G401 (cell line): ENCODE results near the gene FREM2. TPM values are rescaled to one million over a fixed set of nuclear protein-coding genes. Genes with fewer than 3 reads are reported as not detected.

Experiments used
- DNase-seq: peaks from one replicate; pipeline ENCODE4 v3.0.0-alpha.2; 2015; ENCODE audit warnings: low spot score
- in situ Hi-C: cut with HindIII; loops from 2 replicates; pipeline ENCODE4 v1.10.0; 2016; ENCODE audit warnings: low sequenced_read_pairs, mixed read lengths
- total RNA-seq: library from RNA; depleted of rRNA; stranded (reverse); fragments of >200 nt; shearing (Covaris generic); gene quantifications from 2 replicates; pipeline ENCODE4 v1.2.3, GENCODE V29; 2014

The FREM2 gene
- total RNA-seq, 1 experiment from 2014 or later, result not detected

DNA sequence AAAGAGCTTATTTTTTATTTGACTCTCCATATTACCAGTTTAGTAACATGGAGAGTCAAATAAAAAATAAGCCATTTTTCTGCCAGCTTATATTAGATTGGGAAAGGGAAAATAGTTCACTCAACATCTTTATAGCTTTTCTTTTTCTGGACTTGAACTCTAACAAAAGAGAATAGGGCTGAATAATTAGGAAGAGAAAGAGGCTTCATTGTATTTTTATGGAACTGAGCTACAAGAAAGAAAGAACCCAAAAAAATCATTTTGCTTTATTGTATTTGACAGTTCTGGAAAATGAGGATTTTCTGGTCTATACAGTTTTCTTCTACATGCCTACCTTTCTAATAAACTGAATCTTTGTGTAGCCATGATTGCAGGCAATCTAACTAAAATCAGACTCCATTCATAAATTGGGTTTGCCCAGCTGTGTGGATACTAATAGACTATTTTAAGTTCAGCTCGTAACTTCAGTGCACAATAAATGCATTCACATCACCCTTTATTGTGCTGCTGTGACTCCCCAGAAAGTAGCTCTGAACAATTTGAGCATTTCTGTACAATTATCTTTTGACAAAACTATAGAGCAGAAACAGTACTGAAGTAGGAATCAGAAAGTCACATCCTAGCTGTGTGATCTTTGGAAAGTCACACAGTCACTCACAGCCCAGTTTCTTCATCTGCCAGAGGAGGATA lies 188.5 kb downstream of the FREM2 start:
- in situ Hi-C loops, result no loop called here
- no peak for DNase-seq

DNA sequence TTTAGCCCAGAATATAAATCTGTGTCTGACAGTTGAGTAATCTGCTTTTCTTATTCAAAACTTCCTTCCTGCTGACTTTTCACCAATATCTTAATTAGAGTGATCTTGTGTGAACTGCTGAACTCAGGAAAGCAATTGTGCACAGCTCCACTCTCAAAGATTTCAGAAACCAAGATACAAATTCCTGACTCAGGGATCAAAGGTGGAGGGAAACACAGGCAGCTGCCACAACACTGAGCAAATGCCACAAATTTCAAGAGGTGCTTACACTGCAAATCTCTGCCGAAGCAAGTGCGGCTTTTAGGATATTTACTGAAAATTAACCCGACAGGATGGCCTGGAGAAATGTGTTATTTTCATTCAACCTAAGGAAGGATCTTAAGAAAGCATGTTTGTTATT lies 192.4 kb downstream of the FREM2 start:
- in situ Hi-C loops, result no loop called here

DNA sequence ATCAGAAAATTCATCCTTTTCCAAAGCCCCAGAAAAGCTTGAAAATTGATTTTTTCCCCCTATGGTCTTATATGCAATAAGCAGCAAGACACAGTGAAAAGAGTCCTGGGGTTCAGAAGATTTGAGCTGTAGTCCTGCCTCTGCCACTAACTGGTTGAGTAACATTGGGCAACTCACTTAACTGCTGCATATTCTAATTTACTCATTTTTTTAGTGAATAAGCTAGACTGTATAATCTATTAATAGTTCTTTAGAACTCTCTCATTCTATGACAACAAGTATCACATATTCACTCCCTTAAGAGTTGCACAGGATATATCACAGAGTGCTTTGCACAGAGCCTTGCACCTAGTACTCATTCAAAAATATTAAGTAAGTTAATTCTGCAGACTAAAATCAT lies 192.9 kb downstream of the FREM2 start:
- in situ Hi-C loops, result no loop called here
- DNase-seq, result no peak

More for the DNA sequence above, 192.4 kb downstream of the FREM2 start:
- no peak for DNase-seq

DNA sequence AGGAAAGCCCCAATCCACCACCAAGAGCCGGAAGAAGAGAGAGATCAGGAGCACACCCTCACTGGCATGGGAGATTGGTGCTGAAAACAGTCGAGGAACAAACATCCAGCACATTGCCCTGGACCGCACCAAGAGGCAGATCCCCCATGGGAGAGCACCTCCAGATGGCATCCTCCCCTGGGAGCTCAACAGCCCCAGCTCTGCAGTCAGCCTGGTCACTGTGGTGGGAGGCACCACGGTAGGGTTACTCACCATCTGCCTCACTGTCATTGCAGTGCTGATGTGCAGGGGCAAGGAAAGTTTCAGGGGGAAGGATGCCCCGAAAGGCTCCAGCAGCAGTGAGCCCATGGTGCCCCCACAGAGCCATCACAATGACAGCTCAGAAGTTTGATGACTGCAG lies 193.5 kb downstream of the FREM2 start:
- in situ Hi-C loops, result no loop called here
- DNase-seq, result no peak

DNA sequence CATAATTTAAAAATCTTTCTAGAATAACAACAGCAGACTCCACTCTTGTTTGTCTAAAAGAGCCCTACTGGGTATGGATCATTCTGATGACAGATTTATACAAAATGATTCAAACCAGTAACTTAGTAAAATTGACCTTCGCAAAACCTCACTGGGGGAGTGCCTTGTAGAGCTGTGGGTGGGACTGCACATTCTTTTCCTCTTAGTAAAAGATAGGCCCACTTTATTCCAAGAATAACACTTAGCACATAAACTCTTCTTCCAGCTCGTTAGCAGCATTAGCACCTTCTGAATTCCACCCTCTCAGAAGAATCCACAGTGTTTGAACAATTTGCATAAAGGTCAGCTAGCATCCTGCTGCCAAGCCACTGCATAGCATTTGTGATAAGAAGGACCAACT lies 196.9 kb downstream of the FREM2 start:
- in situ Hi-C loops, result no loop called here
- DNase-seq, result no peak

DNA sequence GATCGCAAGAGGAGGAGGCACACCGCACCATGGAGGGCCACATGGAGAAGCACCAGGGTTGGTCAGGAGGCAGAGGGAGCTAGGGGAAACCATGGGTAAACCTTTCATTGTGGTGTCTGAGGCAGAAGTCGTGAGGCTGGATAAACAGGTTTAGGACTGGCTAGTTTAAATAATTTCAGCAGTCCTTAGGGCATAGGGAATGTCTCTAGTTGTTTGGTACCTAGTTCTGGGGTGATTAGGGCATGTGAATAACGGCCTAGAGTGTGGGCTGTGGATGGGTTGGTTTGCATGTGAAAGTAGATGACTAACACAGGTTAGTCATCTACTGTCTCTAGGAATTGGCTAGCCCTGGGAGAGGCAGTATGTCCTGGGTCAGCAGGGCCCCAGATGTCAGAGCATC lies 201.4 kb downstream of the FREM2 start:
- no peak for DNase-seq
- in situ Hi-C loops, result no loop called here

DNA sequence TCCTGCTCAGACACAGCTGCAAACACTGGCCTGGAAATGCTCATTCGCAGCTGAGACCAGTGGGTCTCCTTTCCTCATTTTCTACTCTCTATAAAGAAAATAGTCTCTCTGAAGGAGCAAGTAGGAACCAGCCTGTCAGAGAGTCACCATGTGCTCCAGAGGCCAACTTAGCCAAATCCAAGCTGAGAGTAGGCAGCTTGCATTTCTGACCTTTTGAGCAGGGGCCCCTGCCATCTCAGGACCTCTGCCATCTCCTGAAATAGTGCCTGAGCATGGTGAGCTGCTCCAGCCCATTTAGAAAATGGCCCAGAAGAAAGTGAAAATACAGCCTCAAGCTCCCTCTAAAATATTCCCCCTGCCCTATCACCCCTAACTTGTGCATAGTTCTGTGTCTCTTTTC lies 208.2 kb downstream of the FREM2 start:
- in situ Hi-C loops, result no loop called here
- DNase-seq, result no peak

DNA sequence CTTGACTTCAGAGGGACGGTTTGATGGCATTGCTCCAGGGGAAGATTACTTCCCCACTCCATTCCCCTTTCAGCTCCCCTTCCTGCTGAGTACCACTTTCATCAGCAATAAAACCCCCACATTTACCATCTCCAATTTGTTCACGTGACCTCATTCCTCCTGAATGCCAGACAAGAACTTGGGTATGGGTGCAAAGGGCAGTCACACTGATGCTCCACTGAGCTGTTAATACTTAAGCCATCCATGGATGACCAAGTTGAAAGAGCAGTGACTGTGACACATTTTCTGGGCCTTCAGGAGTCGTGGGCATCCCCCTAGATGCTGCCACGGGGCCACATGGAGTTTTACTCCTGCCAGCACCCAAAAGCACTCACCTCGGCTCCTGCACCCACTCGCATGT lies 210.6 kb downstream of the FREM2 start:
- in situ Hi-C loops, result no loop called here

DNA sequence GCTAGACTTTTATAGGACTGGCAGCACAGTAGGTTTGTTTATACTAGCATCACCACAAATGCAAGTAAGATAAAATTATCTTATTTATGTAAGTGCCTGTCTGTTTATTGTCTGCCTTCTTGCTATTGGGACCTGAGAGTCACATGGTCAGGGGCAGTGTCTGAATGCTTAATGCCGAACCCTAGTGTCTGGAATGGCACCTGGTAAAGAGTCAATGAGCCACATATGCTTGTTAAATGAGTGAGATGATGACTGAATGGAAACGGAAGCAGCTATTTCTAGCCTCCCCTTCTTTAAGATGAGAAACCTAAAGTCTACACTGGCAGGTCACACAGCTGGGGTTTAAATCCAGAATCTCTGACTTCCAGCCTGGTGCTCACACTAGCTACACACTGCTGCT lies 211.6 kb downstream of the FREM2 start:
- in situ Hi-C loops, result no loop called here
- no peak for DNase-seq

More for the DNA sequence above, 210.6 kb downstream of the FREM2 start:
- no peak for DNase-seq

DNA sequence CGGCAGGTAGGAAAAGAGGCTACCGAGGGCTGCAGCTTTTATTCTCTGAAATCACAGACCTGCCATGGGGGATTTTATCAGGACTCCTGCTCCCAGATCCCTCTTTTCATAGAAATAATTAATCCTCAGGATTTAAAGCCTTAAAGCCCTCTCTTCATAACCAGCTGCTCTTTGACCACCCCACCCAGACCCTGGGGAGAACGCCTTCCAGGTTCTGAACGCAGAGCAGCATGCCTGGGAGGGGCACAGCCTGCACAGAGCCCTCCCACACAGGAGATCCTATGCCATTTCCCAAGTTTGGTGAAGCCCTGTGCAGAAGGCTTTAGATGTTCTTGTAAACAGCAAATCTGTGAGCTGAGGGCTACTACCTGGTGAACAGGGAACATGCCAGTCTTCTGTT lies 212.7 kb downstream of the FREM2 start:
- no peak for DNase-seq
- in situ Hi-C loops, result no loop called here

DNA sequence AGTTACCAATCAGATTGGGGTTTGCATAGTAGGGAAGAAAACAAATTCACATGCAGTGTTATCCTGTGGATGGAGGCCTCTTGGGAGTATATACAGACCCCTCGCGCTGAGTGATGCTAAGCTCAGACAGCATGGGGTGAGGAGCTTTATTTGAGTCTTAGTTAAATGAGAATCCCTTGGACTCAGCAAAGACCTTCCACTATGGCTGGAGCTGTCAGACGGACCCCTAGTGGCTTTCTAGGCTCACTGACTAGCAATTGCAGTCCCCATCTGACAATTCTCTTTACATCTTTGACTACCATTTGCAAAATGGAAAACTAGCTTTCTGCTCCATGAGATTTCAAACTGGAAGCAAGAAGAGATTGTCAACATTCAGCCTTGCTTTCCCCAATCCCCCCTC lies 213.3 kb downstream of the FREM2 start:
- in situ Hi-C loops, result no loop called here

DNA sequence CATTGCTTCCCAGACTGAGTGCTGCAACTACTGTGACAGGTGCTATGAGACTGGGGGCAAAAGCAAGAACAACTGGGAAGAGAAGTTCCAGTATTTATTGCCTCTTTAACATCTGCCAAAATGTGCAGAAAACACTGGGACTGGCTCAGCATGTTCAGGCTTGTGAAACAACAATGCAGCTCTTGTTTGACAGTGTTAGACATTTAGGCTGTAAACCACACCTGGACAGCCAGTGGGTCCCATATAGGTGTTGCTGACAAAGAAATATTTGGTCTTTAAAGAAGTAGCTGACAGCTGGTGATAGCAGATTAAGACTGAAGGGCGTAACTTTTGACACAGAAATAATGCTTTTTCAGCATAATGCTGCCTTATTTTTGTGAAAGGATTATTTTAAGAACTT lies 215.7 kb downstream of the FREM2 start:
- in situ Hi-C loops, result no loop called here

More for the DNA sequence above, 213.3 kb downstream of the FREM2 start:
- no peak for DNase-seq

DNA sequence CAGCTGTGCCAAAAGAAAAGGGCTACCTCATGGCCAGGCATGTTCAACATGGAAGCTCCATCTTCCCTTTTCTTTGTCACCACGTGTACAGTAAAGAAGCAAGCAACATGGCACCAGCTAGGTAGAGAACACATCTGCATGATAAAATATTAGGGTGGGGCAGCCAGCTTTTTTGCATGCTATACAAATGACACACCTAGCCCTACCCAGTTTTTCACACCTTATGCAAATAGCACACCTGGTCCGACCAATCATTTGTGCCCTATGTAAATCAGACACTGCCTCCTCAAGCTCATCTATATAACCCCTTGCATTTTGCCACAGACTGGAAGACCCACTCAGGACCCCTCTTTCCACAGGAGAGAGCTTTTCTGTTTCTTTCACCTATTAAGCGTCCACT lies 218.2 kb downstream of the FREM2 start:
- in situ Hi-C loops, result no loop called here
- no peak for DNase-seq

More for the DNA sequence above, 215.7 kb downstream of the FREM2 start:
- no peak for DNase-seq

DNA sequence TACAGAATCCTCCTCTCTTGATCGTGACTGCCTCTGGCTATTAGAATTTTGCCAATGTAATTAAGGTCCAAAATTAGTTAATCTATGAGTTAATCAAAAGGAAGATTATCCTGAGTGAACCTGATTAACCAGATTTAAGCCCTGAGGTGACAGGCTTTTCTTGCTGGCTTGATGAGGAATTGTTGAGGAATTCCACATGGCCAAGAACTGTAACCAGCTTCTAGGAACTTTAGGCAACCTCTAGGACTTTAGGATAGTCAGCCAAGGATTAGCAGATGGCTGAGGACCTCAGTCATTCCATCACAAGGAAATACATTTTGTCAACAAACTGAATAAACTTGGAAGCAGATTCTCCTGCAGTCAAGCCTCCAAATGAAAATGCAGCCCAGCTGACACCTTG lies 219.0 kb downstream of the FREM2 start:
- DNase-seq, result peak; percentile 13
- in situ Hi-C loops, result no loop called here

DNA sequence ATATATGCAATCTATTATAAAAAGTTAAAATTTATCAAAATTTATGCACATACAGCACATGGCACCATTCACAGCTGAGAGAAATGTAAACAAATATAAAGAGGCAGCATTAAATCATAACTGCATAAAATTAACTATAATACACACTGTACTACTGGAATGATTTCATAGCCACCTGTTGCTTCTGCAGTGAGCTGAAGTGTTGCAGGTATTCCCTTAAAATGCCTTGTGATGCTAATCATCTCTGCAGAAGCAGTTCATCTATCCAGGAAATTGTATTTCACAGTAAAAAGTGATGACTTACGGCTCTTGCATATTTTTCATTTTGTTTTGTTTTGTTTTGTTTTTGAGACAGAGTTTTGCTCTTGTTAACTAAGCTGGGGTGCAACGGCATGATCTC lies 221.7 kb downstream of the FREM2 start:
- in situ Hi-C loops, result no loop called here
- no peak for DNase-seq

DNA sequence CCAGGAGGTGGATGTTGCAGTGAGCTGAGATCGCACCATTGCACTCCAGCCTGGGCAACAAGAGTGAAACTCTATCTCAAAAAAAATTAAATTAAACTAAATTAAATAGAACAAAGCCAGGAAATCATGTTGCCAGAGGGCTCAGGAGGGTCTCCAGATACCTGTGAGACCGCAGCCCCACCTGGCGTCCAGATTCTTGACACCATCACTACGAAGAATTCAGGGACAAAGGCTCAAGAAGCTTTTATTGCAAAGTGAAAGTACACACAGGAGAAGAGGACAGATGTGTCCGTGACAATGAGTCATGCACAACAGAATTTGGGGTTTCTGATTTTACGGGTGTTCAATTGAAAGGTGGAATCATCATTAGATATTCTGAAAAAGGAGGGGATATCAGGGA lies 227.2 kb downstream of the FREM2 start:
- in situ Hi-C loops, result no loop called here
- DNase-seq, result no peak

DNA sequence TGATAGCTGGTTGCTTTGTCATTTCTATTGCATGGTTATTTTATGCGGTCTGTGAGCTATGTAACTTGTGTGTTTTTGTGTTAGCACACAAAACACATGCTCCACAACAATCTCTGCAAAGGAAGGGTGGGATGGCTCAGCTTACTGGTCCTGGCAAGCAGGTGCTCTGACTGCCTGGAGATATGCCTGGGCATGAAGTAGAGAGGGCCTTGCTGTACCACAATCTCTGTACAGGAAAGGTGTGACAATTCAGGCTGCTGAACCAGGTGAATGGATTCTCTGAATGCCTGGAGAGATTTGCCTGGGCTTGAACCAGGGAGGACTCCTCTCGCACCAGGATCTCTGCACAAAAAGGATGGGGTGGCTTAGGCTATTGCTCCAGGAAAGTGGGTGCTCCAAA lies 234.2 kb downstream of the FREM2 start:
- in situ Hi-C loops, result no loop called here

DNA sequence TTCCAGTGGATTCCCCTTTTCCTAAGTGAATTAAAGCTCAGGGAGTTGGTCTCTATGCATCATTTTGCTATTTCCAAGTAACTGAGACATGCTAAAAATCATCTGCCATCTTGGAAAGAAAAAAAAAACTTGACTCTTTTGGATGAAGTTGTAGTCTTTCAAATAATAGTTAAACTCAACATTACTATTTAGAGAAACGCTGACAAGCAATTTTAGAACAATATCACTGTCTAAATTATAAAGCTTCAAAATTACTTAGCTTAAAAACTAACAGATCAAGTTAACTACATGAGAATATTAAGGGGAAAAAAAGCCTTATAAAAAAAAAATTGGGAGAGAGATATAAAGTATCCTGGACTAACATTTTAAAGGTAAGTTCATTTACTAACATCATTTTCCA lies 235.3 kb downstream of the FREM2 start:
- in situ Hi-C loops, result no loop called here
- DNase-seq, result no peak

More for the DNA sequence above, 234.2 kb downstream of the FREM2 start:
- no peak for DNase-seq

DNA sequence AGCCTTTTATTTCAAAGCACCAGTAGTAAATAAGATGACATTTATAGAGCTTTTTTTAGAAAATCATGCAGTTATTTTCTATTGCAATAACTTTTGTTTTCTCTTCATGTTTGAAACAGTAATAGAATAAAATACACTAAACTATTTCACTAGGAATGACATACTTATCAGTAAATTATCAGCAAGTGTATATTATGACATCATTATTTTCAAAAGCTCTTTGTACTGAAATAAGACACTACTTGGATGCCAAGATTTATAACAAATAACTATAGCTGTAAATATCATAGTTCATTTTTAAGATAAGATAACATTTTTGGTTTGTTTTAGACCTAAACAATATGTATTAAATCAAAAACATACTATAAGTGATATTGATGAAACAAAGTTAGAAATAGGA lies 246.9 kb downstream of the FREM2 start:
- in situ Hi-C loops, result no loop called here
- no peak for DNase-seq
